GM18867 (cell line): ENCODE measurements around the gene FAM9B.
A peak's percentile ranks its signal among the peaks of the same experiment; 100 is the strongest.

Experiments
- ATAC-seq: cut with Tn5 transposase; IDR thresholded peaks from one replicate; pipeline ENCODE4 v1.9.1; 2021; ENCODE audit warnings: mild to moderate bottlenecking, moderate library complexity; ENCODE audit not compliant: unreplicated experiment

The FAM9B gene

GRCh38 chrX:8981723-8982122 lies 52.2 kb downstream of the FAM9B start:
- ATAC-seq: peak; percentile 82

GRCh38 chrX:8980756-8981155 lies 53.2 kb downstream of the FAM9B start:
- ATAC-seq: no peak
